ENCODE results near the gene POLDIP2.

The POLDIP2 gene

DNA sequence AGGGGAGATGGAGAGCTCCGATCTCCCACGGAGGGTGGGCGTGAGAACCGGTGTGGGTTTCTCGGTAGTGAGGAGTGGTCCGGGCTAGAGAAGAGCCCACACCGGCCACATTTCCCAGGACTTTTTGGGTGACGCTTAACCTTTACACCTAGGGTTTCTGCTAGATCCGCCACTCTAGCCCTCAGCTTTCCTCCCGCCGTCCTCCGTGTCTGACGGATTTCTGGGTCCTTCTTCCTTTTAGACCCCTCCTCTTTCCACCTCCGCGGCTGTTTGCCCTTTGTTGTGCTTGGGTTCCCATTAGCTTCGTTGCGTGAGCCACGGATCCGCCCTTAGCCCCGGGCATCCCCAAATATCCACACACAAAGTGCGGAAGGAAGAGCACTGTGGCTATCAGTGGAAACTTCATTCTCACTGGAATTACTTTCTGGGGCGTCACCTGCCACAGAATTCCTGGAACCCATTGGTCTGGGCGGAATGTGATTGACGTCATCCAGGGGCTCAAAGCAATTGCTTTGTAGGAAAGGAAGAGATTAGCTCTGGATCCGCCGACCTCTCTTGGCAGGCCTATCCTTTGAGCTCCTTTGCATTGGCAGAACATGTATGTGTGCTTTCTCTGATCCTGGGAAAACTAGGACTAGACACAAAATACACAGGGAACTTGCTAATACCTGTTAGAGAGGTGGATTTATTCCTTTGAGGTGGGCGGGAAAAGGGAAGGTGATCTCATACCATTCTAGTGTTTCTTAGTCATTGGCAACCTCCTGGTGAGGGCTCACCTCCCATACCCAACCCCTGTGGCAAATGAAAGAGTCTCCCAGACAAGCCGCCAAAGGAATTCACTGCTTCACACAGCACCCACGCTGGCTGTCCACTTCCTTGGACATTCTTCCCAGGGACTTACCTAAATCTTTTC is 21.1 kb downstream of the POLDIP2 start:
- DNase-seq: peak in 15 of 51 donors; percentile 10 to 52 (median 38)

DNA sequence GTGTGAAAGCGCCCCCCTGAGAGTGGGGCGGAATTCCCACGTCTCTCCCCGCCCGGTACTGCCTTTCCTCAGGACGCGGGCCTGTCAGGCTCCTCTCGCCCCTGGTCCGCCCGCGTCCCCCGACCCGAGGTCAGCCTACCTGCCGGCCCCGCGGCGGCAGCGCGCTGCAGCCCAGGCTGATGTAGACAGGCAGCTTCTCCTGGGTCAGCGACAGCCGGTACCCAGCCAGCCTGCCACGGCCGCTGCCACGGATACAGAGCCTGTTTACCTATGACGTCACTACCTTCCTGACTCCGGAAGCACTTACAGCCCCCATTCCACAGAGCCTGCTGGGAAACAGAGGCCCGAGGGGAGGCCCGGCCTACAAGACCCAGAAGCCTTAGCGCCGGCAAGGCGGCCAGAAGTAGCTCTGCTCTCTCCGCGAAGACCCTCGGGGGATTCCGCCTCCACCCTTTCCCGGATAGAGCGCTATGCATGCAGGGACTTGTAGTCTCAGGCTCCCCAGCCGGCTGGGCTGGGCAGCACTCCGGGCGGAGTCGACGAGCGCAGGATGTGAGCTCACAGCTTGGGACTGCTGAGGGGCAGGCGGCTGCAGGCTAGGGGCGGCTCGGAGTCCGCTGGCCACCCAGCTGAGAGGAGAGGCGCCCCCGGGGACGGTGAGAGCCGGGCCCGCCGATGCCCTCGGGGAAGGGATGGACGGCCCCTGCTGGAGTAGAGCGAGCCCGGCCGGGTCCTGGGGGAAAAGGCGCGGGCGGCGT is 21.9 kb downstream of the POLDIP2 start, which contains the start of the genes IFT20 and TNFAIP1:
Gene IFT20 (minus strand): TSS at position 272 of the 758 bp plus-strand sequence. CDS start 3,487 bp downstream, outside the sequence.
Gene TNFAIP1 (plus strand): TSS at position 561 of the 758 bp plus-strand sequence. CDS start 3,761 bp downstream, outside the sequence.
- DNase-seq: peak; percentile 73 to 100 (median 99)

DNA sequence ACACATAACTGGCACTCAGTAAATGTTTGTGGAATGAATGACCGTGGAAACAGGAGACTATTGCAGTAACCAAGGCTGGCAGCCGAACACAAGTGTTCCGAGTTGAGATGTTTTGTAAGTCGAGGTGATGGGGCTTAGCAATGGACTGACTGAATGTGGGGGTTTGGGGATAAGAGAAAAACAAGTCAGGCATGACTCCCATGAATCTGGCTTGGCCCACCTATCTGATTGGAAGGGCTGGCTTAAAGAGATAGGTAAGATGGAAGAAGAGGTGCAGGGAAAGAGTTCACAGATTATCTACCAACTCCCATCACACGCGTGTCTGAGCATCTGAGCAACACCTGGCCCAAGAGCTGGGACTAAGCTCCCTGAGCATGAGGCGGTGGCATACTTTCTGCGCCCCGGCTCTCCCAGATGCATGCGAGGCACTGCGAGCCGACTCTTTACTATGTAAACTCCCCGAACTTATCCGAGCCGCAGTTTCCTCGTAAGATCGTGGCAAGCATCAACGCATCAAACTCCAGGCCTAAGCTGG is 22.6 kb downstream of the POLDIP2 start:
- DNase-seq: no peak

DNA sequence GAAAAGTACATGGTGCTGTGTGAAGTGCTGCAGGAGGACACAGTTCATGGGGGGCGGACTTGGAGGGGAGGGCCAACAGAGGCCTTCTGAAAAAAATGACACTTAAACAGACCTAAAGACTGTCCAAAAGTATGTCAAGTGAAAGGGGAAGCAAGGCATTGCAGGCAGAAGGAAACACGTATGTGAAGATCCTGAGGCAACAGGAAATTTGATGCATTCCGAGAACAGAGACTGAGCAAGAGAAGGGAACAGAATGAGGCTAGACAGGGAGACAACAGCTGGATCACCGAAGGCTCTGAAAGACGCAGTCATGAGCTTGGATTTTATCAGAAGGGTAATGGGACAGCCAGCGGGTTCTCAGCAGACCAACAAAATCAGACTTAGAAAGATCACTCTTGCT is 23.2 kb downstream of the POLDIP2 start:
- DNase-seq: no peak

DNA sequence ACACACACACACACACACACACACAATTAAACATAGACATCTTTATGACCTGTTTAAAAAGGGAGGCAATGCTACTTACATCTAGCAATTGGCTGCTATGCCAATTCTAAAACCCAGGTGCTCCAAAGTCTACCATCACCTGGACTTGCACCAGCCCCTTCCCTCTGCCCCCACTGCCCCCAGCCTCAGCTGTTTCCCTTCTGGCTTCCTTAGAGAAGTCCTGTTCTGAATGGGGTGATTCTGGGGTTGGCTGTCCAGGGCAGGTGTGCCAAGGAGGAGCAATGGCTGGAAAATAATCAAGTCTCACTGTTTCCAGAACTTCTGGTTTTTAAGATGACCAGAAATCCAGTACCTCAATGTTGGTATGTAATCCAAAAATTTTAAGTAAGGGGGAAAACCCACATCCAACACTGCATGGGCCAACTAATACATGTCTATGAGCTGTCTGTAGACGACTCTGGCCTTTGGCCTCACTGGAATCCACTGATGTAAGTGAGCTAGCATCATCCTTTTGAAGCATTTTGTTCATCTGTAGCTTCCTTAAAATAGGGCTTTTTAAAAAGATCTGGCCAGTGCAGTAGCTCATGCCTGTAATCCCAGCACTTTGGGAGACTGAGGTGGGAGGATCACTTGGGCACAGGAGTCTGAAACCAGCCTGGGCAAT is 24.1 kb downstream of the POLDIP2 start:
- no peak for DNase-seq

DNA sequence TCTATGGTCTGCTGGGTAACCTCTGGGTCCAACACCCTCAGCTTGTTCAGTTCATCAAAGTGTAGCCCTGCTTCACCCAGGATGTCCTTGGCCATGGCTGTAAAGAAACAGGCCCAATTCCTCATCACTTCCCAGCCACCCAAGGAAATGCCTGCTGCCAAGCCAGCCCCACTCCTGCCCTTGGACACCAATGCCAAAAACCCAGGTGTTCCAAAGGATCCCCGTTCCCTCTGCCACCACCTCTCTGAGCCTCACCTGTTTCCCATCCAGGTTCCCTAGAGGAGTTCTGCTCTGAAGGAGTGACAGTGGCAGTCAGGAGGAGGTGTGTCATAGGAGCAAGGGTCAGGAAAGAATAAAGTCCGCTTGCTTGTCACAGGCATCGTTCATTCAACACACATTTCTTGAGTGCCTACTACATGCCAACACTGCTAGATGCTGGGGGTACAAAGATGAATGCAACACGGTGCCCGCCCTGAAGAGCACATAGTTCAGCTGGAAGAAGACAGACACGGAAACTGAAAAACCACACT is 25.4 kb downstream of the POLDIP2 start:
- no peak for DNase-seq

DNA sequence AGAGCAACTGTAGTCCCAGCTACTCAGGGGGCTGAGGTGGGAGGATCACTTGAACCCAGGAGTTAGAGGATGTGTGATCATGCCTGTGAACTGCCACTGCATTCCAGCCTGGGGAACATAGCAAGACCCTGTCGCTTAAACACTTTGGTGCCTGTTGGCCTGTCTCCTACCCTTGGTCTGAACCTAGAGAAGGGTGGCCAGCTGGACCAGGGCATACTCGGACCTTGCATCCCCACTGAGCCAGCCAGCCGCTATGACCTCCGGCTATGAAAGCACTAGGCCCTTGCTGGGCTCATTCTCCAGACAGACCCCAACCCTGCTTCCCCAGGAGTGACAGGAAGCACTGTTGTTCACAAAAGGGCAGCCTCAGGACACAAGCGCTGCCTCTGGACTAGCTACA is 26.7 kb downstream of the POLDIP2 start:
- no peak for DNase-seq

DNA sequence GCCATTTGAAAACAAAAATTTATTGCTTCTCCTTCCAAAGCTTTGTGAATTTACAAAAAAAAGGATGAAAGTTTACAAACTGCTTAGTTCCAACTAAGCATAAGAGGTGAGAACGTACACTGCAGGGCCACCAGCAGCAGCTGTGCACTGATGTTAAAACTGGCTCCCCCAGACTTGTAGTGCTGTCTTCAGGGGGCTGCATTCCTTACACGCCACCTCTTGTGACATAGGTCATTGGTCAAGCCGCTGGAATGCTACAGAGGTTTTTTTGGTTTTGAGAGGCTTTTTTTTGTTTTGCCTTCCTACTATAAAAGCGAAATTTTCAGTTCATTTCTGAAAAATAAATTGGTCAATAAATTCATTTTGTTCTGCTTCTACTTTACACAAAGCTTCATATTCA is 29.0 kb downstream of the POLDIP2 start:
- no peak for DNase-seq

DNA sequence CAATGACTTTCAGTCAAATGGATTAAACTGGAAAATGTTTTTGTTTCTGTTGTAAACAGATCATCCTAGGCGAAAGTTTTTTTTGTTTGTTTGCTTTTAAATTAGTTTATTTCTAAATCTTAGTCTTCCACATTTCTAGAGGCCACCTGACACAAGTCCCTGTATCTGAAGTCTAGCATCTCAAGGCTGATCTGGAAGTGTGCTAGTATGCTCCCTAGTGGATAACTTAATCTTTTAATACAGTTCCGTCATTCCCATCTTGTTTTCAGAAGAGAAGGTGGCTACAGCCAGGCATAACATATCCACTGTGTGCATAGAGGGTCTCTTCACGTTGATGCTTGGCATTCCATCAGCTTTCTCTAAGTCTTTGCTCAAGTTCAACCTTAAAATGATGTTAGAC is 29.6 kb downstream of the POLDIP2 start:
- no peak for DNase-seq

DNA sequence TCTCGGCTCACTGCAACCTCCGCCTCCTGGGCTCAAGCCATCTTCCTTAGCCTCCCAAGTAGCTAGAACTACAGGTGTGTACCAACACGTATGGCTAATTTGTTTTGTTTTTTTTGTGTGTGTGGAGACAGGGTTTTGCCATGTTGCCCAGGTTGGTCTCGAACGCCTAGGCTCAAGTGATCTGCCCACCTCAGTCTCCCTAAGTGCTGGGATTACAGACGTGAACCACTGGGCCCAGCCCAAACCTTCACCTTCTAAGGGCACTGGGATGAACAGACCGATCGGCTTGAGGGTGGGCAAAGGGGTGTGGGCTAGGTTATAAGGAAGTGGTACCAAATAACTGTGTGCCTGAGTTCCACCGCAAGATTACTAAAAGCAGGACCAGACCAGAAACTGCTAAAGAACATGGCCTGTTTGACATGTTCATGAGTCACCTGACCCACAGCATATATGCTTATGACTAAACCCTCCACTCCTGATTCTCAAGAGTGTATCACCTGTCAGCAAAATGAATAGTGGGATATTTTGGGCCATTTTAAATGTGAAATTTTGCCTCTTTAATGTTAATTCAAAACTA is 30.2 kb downstream of the POLDIP2 start:
- DNase-seq: no peak

DNA sequence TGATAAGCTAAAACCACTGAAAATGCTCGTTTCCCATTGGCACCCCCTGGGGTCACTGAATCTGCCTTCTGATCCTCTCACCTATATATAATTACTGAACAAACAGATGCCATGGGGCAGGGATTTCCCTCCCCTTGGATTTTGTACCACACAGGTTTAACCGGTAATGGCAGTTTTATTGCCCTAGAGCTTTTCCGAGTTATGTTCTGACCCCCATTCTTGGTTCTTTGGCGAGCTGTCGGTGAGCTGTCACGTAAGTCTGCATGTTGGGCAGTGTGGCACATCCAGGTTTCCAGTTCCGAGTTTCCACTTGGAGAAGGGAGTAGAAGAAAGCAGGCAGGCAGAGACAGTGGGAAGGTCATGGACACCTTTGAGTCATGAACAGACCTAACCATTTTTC is 31.2 kb downstream of the POLDIP2 start:
- DNase-seq: no peak

DNA sequence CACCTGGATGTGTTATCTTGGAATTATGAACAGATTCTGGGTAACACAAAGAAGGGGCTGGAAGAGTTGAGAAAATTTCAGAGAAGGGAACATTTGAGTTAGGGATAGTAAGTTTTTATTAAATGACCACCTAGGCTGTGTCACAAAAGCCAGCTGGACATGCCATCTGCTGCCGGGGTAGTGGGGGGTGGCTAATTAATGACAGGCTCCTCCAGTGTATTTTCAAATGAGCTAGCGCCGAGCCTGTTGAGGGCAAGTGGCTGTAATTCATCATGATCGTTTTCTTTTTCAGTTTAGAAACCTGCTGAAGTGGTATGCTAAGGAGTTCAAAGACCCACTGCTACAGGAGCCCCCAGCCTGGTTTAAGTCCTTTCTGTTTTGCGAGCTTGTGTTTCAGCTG is 32.1 kb downstream of the POLDIP2 start:
- no peak for DNase-seq

DNA sequence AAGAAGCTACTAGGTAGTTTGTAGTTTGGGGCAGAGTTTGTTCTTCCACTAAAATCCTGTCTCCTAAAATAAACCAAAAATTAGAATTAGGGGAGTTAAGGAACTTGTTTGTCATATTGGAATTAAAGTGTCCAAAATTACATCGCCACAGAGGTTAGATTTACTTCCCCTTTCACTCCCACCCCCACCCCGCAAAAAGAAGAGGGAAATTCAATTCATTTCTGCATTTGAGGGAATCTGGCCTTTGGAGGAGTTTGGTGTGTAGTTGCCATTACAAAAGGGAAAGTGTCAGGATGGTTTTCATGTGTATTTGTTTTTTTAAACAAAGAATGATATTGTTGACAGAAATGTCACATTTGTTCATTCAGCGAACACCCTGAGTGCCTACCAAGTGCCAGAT is 32.5 kb downstream of the POLDIP2 start:
- no peak for DNase-seq

DNA sequence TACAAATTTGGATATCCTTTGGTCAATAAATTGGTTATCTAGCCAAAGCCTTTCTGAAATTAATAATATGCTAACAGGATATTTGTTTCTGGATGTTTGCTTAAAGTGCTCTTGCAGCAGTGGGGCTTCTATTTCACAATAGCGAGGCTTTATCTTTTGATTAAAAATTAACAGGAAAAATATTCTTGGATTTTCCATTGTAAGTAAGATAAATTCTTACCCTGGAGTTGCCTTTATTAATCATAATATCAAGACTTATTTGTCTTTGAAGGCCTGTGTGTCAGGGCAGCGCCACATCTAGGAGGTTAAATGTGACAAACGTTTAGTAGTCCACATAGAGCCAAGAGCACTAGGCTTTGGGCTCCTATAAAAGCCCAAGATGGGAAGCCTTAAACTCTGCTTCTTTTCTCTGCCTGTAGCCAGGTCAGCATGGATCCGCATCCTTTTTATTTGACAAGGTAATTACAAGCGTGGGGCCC is 33.0 kb downstream of the POLDIP2 start:
- no peak for DNase-seq

DNA sequence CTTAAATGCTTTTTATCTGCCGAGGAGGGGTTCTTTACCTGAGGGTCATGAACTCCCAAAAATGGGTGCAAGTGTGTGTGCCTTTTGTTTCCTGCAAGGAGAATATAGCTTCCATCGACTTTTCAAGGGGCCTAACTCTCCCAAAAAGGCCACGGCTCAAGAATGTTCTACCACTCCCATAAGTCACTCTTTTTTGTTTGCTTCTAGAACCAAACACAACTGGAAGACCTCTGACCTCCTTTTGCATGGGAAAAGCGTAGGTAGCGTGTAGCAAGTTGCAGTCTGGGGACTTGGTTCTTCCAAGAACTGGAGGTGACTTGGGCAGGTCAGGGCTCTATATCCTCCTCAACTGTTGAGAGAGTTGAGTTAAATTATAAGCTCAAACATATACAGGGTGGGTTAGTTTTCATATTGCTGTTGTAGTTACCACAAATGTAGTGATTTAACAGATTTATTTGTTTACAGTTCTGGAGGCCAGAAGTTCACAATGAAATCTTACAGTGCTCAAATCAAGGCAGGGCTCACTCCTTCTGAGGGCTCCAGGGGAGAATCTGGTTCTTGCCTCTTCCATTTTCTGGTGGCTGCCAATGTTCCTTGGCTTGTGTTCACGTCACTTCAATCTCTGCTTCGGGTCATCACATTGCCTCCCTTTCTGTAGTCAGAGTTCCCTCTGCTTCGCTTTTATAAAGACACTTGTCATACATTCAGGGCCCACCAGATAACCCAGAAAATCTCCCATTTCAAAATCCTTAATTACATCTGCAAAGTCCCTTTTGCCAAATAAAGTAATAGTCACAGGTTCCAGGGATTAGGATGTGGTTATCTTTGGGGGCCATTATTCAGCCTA is 36.9 kb downstream of the POLDIP2 start:
- no peak for DNase-seq

DNA sequence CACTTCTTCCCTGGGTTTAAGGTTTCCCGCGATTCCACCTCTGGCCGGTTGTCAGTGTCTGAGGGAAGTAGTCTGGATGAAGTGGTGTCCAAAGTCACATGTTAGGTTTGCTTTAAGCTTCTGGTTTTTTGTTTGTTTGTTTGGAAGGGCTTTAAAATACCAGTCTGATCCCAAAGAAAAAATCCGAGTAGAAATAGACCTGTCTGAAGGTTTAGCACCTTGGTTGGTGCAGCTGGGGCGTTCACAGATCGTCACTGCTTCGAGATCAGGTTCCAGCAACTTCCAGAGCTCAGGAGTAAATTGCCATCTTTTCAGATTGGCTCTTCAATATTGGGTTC is 37.8 kb downstream of the POLDIP2 start:
- DNase-seq: no peak

DNA sequence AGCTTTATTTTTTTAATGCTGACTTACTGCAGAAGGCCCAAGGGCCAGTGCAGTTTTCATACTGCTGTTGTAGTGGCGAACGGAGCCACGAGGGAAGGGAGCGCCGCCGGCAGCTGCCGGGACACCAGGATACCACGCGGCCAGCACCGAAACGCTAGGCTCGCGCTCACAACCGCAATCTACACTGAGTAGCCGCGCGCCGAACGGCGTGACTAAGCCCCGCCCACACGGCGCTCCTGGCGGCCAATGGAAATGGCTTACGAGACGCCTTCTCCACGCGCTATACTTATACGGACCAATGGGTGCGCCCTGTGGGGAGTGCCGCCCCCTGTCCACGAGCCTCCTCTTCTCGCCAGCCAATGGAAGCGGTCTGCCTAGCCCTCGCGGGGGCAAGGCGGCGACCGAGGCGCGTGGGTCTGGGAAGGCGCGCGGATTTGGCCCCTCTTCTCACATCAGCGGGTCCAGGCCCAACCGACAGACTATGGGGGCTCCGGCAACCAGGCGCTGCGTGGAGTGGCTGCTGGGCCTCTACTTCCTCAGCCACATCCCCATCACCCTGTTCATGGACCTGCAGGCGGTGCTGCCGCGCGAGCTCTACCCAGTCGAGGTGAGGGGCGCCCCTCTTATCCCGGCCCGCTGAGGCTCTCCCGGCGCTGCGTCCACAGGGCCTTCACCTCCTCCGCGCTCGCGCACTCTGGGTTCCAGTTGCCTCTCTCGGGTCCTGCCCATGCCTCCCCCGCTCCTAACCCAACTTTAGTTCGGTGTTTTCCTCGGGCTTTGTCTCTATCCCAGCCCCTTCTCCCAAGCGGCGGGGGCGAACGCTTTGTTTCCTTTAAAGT is 38.3 kb downstream of the POLDIP2 start, which contains the start of gene TMEM97:
Gene TMEM97 (plus strand): TSS at position 442 of the 839 bp plus-strand sequence. CDS start 40 bp downstream, at position 482.
- DNase-seq: peak; percentile 49 to 97 (median 93)

DNA sequence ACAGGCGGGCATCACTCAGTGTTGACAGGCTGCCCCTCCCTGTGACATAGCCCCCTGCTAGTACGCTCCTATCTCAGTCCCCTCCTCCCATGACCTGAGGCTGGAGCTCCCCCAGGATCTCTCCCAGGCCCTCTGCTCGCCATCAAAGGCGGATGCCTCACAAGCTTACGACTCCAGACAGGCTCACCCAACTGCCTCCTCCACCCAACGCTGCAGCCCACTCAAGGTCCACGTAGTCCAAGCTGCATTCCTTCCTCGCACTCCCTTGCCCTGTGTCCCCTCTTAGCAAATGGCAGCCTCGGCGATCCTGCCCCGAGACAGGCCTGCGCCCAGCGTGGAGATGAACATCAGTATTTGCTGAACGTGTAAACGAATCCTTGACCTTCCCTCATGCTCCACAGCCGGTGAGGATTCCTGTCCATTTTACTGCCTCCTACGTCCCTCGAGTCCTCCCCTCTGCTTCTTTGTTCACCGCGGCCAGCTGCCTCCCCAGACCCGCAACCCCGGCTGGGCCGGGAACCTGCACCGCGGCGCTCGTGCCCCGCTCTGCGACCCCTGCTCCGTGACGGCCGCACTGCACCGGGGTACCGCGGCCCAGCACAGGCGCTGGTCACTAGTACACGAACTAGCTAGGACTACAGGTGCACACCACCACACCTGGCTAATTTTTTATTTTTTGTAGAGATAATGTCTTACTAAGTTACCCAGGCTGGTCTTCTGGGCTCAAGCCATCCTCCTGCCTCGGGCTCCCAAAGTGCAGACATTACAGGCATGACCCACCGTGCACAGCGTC is 39.2 kb downstream of the POLDIP2 start:
- no peak for DNase-seq
